Muscle of back (tissue), 11 donors: ENCODE data around the gene DGKD. TPM values are rescaled to one million over a fixed set of nuclear protein-coding genes. Genes with fewer than 3 reads are reported as not detected.
"Not testable (repeated sequence)": the region's sequence is repeated elsewhere in the genome, so short reads cannot be mapped to it uniquely, and the experiment has no call there.

Source experiments
- DNase-seq, 3 donors: peaks; one replicate each; pipeline versions ENCODE4 v3.0.0 to v3.0.0-alpha.2; 2013
- polyA plus RNA-seq, 10 donors: library from polyadenylated mRNA; unstranded; fragments of 120-200 nt; gene quantifications; one replicate each; pipeline ENCODE4 v1.2.1, GENCODE V29; 2013; ENCODE audit not compliant: insufficient read length in 10 of 10

Gene DGKD
- polyA plus RNA-seq, 10 donors = 19.5 to 35.6 (median 22.8) TPM

DNA sequence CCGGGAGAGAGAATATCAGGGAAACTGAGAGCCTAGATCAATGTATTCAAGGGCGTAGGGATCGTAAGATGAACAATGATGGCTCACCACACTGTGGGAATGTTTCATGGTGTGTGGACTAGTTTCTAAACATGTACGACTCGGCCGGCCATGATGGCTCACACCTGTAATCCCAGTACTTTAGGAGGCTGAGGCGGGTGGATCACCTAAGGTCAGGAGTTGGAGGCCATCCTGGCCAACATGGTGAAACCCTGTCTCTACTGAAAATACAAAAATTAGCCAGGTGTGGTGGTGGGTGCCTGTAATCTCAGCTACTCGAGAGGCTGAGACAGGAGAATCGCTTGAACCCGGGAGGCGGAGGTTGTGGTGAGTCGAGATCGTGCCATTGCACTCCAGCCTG lies 18.2 kb upstream of the DGKD start:
- not testable (repeated sequence) for DNase-seq

GRCh38 chr2:233336541-233336940 lies 17.8 kb upstream of the DGKD start:
- no peak for DNase-seq

DNA sequence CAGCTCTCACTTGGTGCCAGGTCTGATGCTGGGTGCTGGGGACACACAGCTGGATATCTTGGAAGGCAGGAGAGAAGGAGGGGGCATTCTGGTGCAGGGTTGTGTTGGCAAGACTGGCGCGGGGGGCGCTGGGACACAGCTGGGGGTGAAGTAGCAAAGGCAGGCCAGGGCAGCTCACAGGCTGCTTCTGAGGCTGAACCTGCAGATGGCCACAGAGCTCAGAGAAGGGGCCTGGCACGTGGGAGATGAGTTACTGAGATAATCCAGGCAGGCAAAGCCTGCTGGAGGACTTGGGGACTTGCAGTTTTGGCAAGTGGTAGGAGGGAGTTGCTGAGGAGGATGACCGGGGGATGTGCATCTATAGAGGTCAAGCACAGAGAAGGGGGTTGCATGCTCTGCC lies 16.2 kb upstream of the DGKD start:
- DNase-seq = no peak

- no peak for DNase-seq
Measured at GRCh38 chr2:233338812-233339368, 15.4 kb upstream of the DGKD start.

DNA sequence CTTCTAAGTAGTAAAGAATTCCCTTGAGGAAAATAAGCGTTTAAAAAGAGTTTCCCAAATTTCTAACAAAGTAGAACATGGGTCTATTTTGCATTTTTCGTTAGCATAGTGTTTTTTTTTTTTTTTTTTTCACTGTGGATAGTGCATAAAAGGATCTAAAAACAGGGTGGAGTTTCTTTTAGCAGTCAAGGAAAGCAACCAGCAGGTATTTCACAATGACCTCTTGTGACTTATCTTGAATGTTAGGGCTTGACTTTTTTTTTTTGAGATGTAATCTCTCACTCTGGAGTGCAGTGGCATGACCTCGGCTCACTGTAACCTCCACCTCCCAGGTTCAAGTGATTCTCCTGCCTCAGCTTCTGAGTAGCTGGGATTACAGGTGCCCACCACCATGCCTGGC lies 14.9 kb upstream of the DGKD start:
- DNase-seq = no peak

GRCh38 chr2:233341296-233341695 lies 13.0 kb upstream of the DGKD start:
- no peak for DNase-seq

DNA sequence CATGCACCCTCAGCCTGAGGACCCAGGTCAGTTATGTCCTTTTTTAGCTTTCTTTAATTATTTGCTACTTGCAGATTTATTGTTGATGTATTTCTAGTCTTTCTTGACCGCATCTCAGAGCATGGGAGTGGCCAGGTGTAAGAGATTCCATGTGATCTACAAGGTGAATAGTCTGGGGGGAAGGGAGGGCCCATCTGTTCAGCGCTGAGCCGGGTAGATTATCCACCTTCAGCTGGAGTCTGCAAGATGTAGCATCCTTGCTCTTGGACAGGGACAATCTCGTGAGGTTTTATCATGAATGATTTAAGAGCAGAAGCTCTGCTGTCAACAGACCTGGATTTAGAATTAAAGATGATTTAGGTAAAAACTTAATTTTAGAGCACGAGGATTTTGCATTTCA lies 12.0 kb upstream of the DGKD start:
- no peak for DNase-seq

DNA sequence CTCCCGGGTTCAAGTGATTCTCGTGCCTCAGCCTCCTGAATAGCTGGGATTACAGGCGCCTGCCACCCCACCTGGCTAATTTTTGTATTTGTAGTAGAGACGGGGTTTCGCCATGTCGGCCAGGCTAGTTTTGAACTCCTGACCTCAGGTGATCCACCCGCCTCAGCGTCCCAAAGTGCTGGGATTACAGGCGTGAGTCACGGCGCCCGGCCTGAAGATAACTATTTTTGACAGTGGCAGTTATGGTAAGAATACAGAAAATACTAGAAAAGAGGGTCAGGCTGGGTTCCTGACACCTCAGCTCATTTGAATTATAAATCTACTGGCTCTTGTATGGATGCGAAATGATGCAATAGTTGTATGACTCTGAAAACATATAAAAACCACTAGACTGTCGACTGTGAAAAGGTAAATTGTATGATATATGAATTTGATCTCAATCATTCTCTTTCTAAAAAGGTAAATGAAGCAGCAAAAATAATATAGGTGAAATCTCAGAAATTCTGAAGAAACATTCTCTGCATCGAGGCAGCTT lies 11.1 kb upstream of the DGKD start:
- DNase-seq = no peak

DNA sequence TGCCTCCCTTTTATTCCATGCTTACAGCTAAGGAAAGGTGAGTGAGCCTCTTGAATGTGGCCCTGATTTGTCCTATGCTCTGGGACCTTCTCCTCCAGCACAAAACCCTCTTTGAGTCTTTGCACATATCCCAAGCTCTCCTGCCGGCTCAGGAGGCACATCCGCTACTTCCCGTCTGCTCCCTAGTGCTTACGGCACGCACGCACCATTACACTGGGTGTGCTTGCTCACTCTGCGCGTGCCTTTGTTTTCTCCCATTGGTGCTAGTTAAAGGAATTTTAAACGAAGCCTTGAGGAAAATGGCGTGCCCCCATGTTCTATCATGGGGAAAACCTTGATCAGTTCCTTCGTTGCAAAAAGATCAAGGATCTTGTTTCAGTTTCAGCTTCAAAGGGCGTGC lies 7.9 kb upstream of the DGKD start:
- DNase-seq = no peak

DNA sequence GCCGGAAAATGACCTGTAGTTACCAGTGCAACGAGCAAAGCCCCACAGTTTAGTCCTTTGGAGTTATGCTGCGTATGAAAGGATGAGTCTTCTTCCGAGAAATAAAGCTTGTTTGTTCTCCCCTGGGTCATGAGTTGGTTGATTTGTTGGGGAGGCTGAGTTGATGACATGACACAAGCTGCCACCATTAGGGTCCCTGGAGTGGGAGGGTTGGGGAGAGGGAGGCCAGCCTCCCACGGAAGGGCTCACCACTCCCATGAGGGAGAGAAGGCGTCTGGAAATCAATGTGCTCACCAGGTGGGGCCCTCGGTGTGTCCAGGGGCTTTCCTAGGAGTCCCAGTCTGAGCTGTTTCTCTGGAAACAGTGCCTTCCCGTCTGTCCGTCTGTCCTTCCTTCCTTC lies 7.4 kb upstream of the DGKD start:
- DNase-seq = no peak

- peak; percentile 57 to 85 (median 70) for DNase-seq
Measured at GRCh38 chr2:233349005-233349998, 5.0 kb upstream of the DGKD start.

DNA sequence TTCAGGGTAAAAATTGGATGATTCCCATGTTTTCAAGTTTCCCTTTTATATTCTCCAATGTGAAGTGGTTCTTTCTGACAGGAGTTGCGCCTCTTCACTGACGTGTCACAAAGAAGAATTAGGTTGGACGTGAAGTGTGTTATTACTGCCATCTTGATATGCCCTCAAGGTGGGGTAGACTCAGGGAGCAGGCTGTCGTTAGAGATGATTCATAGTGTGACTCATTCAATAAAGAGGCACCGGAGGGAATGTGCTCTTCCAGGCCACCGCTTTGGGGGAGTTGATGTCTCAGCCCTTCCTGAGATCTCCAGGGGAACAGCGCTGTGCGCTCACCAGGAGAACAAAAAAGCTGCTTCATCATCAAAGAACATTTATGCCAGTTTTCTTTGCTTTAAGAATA lies 3.6 kb upstream of the DGKD start:
- peak in 1 of 3 donors; percentile 69 for DNase-seq

DNA sequence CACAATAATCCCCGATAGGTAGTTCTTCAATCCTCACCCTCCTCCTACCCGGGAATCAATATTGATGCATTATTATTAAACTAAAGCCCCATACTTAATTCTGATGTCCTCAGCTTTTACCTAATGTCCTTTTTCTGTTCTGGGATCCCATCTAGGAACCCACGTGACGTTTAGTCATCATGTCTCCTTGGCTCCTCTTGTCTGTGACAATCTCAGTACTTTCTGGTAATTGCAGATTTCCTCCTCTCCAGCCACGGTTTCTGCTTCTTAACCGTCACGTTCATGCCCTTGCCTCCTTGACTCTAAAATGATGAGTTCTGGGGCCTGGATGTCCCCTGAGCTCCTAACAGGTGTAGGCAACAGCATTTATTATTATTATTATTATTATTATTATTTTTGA lies 2.9 kb upstream of the DGKD start:
- DNase-seq = no peak

GRCh38 chr2:233352141-233352842 lies 2.0 kb upstream of the DGKD start:
- no peak for DNase-seq

DNA sequence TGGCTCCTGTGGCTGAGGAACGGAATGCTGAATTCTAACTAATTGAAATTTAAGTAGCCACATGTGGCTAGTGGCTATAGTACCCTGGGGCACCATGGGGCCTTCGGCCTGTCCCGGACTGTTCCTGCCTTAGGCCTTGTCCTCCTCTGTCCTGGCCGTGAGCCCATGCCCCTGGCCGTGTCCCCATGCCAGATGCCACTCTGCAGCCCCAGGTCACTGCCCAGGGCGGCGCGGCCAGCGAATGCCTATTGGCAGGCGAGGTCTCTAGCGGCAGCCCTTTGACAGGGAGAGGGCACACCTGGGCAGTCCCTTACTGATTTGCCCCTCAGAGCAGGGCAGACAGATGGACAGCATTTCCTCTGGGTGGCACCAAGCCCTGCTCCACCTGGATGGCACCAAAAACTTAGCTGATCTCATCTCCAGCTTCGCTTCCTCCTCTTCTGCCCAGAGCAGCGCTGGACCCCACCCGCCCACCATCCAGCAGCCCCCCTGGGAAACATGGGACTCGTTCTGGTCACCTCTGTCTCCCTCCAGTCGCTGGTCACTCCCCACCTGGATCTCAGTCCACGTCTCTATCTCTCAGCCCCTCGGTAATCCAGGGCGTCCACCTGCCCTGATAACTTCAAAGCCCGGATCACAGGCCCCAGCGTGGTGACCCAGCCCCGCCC lies 1.1 kb upstream of the DGKD start:
- no peak for DNase-seq

DNA sequence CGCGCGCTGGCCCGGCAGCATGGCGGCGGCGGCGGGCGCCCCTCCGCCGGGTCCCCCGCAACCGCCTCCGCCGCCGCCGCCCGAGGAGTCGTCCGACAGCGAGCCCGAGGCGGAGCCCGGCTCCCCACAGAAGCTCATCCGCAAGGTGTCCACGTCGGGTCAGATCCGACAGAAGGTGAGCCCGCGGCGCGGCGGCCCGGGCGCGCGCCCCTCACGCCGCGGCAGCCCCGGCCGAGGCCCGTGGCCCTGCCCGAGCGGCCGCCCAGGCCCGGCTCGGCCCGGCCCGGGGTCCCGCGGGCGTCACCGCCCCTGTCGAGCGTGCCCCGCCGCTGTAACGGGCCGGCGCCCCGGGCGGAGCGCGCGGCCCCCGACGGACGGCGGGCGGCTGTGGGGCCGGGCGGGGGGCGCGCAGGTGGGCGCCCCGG lies 218 bp downstream of the DGKD start:
- DNase-seq = no peak

DNA sequence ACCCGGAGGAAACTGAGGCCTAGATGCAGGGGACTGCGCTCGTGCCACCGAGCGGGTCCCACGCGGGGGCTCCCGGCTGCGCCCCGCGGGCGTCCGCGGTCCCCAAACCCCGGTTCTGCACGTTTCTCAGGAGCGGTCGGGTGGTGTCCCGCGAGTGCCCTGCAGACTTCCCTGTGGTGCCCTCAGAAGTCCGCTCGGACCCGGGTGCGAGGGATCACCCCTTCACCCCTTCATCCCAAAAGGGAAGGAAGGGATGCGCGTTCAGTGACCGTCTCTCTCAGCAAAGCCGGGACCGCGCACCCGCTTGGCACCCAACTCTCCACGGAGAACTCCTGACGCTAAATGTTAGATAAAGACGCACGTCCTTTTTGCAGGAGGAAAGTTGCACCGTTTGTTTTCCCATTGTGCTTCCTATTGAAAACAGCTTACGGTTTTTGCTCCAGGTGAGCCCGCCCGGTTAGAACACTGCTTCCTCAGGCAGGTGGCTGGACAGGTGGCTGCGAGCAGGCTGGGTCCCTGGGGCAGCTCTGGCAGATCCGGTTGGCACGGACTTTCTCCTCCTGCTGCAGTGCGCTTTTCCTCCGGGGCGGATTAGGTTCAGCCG lies 779 bp downstream of the DGKD start:
- DNase-seq = peak in 1 of 3 donors; percentile 53

GRCh38 chr2:233355916-233356315 lies 1.6 kb downstream of the DGKD start:
- DNase-seq = no peak

GRCh38 chr2:233356546-233357308 lies 2.4 kb downstream of the DGKD start:
- DNase-seq = no peak

DNA sequence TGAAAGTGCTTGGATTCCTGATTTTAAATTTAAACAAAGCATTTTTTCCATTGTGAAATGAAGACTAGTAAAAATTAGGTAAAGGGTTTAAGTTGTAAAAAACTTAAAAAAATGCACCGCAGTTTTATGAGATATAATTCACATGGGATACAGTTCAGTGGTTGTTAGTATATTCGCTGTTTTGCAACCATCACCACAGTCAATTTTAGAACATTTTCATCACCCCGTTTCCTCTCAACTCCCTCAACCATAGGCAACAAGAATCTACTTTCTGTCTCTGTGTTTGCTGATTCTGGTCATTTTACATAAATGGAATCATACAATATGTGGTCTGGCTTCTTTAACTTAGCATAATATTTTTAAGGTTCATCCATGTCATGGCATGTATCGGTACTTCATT lies 4.0 kb downstream of the DGKD start:
- no peak for DNase-seq

DNA sequence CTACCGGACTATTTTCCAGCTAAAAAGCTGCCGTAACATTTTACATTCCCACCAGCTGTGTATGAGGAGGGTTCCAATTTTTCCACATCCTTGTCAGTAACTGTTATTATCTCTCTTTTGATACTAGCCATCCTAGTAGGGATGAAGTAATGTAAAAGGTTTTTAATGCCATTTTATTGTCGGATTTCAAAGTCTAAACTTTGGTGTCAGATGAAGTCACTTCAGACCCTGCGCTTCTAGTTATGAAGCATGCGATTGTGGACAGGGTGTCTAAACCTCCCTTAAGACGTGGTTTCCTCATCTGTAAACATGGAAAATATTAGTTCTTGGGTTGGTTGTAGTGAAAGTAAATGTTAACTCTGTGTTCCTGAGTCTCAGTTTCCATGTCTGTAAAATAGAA lies 4.7 kb downstream of the DGKD start:
- no peak for DNase-seq
